ENCODE data around the gene CDHR3. TPM values are rescaled to one million over a fixed set of nuclear protein-coding genes. Genes with fewer than 3 reads are reported as not detected.

CDHR3 gene
- total RNA-seq, 1 experiment from 2014 or later = 4.0 TPM

DNA sequence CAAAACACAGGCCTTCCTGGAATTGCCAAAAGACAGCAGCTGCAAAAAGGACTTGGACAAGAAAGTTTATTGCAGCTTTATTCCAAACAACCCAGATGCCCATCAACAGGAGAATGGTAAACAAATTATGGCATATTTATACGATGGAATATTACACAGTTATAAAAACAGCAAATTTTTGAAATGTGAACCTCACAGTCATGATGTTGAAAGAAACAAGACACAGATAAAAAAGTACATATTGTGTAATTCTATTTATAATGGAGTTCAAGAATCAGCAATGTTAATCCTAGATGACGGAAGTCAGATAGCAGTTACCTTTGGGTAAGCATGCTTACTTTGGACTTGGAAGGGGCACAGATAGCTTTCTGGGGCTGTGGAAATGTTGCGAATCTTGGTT is 104.6 kb downstream of the CDHR3 start:
- Mint-ChIP-seq H3K27ac (ENCODE audit: unreplicated experiment) (no peak overlapping the region), H3K4me1 (ENCODE audit: low read depth, unreplicated experiment) (peaks cover 65% of the 10 kb centered on the region), H3K9me3 (ENCODE audit: low read depth, unreplicated experiment) (no peaks in the 10 kb centered on the region), H3K36me3 (ENCODE audit: insufficient read depth, unreplicated experiment) (peaks cover 5% of the 10 kb centered on the region), H3K4me3 (ENCODE audit: low read depth, unreplicated experiment) (no peak overlapping the region), H3K27me3 (ENCODE audit: unreplicated experiment) (no peaks in the 10 kb centered on the region)
- CTCF ChIA-PET = no interaction called here
- BruUV-seq (replicated peaks) = no TSS peak
- TF ChIP-seq CTCF (IDR thresholded peaks at IDR 0.05; ENCODE audit: unreplicated experiment) = no peak
- DNase-seq = no peak
- intact Hi-C loops (cut with micrococcal nuclease; ENCODE audit: unreplicated experiment) = no loop called here

- BruUV-seq (replicated peaks) = no TSS peak
- DNase-seq = no peak
- Mint-ChIP-seq H3K9me3 (ENCODE audit: low read depth, unreplicated experiment) (no peaks in the 10 kb centered on the region), H3K4me1 (ENCODE audit: low read depth, unreplicated experiment) (peaks cover 58% of the 10 kb centered on the region), H3K4me3 (ENCODE audit: low read depth, unreplicated experiment) (no peak overlapping the region), H3K36me3 (ENCODE audit: insufficient read depth, unreplicated experiment) (peaks cover 5% of the 10 kb centered on the region), H3K27ac (ENCODE audit: unreplicated experiment) (no peak overlapping the region), H3K27me3 (ENCODE audit: unreplicated experiment) (no peaks in the 10 kb centered on the region)
- CTCF ChIA-PET = no interaction called here
- intact Hi-C loops (cut with micrococcal nuclease; ENCODE audit: unreplicated experiment) = no loop called here
- no peak for TF ChIP-seq CTCF (IDR thresholded peaks at IDR 0.05; ENCODE audit: unreplicated experiment)
Observed at GRCh38 chr7:106068538-106068961, 105.5 kb downstream of the CDHR3 start.

DNA sequence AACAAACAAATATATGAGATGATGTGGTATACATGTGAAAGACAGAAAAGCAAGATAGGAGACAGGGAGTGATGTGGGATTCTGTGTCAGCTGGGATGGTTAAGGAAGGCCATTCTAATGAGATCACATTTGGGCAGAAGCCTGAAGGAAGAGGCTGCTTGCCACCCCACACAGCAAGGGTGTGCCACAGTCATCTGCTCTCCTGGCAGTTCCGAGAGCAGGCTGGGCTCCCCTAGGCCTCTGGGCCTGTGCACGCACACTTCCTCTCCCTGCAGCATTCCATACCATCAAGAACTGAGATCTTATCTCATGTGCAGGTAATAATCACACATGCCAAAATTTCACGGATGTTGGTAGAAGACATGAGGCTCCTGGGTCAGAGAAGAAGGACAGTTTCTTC is 105.9 kb downstream of the CDHR3 start:
- Mint-ChIP-seq H3K4me3 (ENCODE audit: low read depth, unreplicated experiment) (no peak overlapping the region), H3K27ac (ENCODE audit: unreplicated experiment) (no peak overlapping the region), H3K36me3 (ENCODE audit: insufficient read depth, unreplicated experiment) (peaks cover 5% of the 10 kb centered on the region), H3K9me3 (ENCODE audit: low read depth, unreplicated experiment) (no peaks in the 10 kb centered on the region), H3K4me1 (ENCODE audit: low read depth, unreplicated experiment) (peaks cover 58% of the 10 kb centered on the region), H3K27me3 (ENCODE audit: unreplicated experiment) (no peaks in the 10 kb centered on the region)
- intact Hi-C loops (cut with micrococcal nuclease; ENCODE audit: unreplicated experiment) = no loop called here
- no TSS peak for BruUV-seq (replicated peaks)
- CTCF ChIA-PET = no interaction called here
- DNase-seq = no peak
- TF ChIP-seq CTCF (IDR thresholded peaks at IDR 0.05; ENCODE audit: unreplicated experiment) = no peak

- no peak overlapping the region for H3K4me3 Mint-ChIP-seq (ENCODE audit: low read depth, unreplicated experiment)
- H3K9me3 Mint-ChIP-seq (ENCODE audit: low read depth, unreplicated experiment) = no peaks in the 10 kb centered on the region
- intact Hi-C loops (cut with micrococcal nuclease; ENCODE audit: unreplicated experiment) = loop anchor here (5.0 kb wide), 1 partner anchor 43 kb away; the partner anchor contains the start of gene SYPL1
- DNase-seq = no peak
- no TSS peak for BruUV-seq (replicated peaks)
- H3K27me3 Mint-ChIP-seq (ENCODE audit: unreplicated experiment) = no peaks in the 10 kb centered on the region
- H3K27ac Mint-ChIP-seq (ENCODE audit: unreplicated experiment) = peak overlapping the region; percentile 52
- CTCF ChIA-PET = no interaction called here
- peaks cover 58% of the 10 kb centered on the region for H3K4me1 Mint-ChIP-seq (ENCODE audit: low read depth, unreplicated experiment)
- peaks cover 5% of the 10 kb centered on the region for H3K36me3 Mint-ChIP-seq (ENCODE audit: insufficient read depth, unreplicated experiment)
- no peak for TF ChIP-seq CTCF (IDR thresholded peaks at IDR 0.05; ENCODE audit: unreplicated experiment)
Observed at GRCh38 chr7:106069471-106070200, 106.6 kb downstream of the CDHR3 start.
